BLaER1 (cell line): Measurements from ENCODE around the gene CKS1B.

Experiments
- H3K27ac ChIP-seq: shearing (Covaris generic); formaldehyde crosslinking; 2 replicates; pipeline ENCODE4 v1.8.1; 2022
- H3K27me3 ChIP-seq: shearing (Covaris generic); formaldehyde crosslinking; 2 replicates; pipeline ENCODE4 v1.8.1; 2022
- H3K36me3 ChIP-seq: shearing (Covaris generic); formaldehyde crosslinking; 2 replicates; pipeline ENCODE4 v1.8.1; 2022
- H3K4me1 ChIP-seq: shearing (Covaris generic); formaldehyde crosslinking; 2 replicates; pipeline ENCODE4 v1.8.1; 2022
- H3K4me2 ChIP-seq: shearing (Covaris generic); formaldehyde crosslinking; 2 replicates; pipeline ENCODE4 v1.8.1; 2022
- H3K4me3 ChIP-seq: shearing (Covaris generic); formaldehyde crosslinking; 2 replicates; pipeline ENCODE4 v1.8.1; 2022
- H3K9ac ChIP-seq: shearing (Covaris generic); formaldehyde crosslinking; 2 replicates; pipeline ENCODE4 v1.8.1; 2022
- H3K9me3 ChIP-seq: shearing (Covaris generic); formaldehyde crosslinking; 2 replicates; pipeline ENCODE4 v1.8.1; 2022
- H4K20me1 ChIP-seq: shearing (Covaris generic); formaldehyde crosslinking; 2 replicates; pipeline ENCODE4 v1.8.1; 2022
- Cebpa-rat ChIP-seq: shearing (Covaris generic); IDR thresholded peaks from 2 replicates; pipeline ENCODE4 v1.8.1; 2022

CKS1B gene

DNA sequence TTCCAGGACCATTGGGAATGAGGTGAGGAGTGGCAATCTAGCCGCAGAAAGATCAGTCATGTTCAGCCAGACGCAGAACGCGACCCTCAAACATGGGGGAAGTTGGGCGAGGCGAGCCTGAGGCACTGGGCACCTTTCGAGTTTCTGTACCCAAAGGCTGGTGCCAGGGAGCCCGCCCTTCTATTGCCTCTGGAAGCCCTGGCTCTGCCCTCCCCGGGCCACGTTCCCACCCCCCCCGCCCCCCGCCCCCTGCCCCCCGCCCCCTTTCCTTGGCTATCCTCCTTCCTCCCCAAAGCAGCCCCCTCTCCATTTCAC, 25.9 kb downstream of the CKS1B start:
- H3K27ac ChIP-seq, result peak overlapping the region; percentile 90
- TF ChIP-seq Cebpa-rat, result no peak
- H3K4me1 ChIP-seq, result peaks cover 49% of the 10 kb centered on the region
- H3K9me3 ChIP-seq, result no peaks in the 10 kb centered on the region
- H3K36me3 ChIP-seq, result no peaks in the 10 kb centered on the region
- peak overlapping the region; percentile 84 for H3K4me2 ChIP-seq
- H3K9ac ChIP-seq, result peak overlapping the region; percentile 86
- H4K20me1 ChIP-seq, result no peaks in the 10 kb centered on the region
- peak overlapping the region; percentile 95 for H3K4me3 ChIP-seq
- no peaks in the 10 kb centered on the region for H3K27me3 ChIP-seq

GRCh38 chr1:155000726-155001424, 26.4 kb downstream of the CKS1B start:
- Histone ChIP-seq H3K27ac (peak overlapping the region; percentile 90), H3K9ac (peak overlapping the region; percentile 86), H3K4me3 (peak overlapping the region; percentile 95), H3K27me3 (no peaks in the 10 kb centered on the region), H3K36me3 (no peaks in the 10 kb centered on the region), H3K4me1 (peaks cover 54% of the 10 kb centered on the region), H3K9me3 (no peaks in the 10 kb centered on the region), H4K20me1 (no peaks in the 10 kb centered on the region), H3K4me2 (peak overlapping the region; percentile 84)
- TF ChIP-seq Cebpa-rat, result no peak

- Histone ChIP-seq H3K9me3 (no peaks in the 10 kb centered on the region), H3K27me3 (no peaks in the 10 kb centered on the region)
- no peak for TF ChIP-seq Cebpa-rat
These were observed 26.9 kb downstream of the CKS1B start for GRCh38 chr1:155001425-155001674.

DNA sequence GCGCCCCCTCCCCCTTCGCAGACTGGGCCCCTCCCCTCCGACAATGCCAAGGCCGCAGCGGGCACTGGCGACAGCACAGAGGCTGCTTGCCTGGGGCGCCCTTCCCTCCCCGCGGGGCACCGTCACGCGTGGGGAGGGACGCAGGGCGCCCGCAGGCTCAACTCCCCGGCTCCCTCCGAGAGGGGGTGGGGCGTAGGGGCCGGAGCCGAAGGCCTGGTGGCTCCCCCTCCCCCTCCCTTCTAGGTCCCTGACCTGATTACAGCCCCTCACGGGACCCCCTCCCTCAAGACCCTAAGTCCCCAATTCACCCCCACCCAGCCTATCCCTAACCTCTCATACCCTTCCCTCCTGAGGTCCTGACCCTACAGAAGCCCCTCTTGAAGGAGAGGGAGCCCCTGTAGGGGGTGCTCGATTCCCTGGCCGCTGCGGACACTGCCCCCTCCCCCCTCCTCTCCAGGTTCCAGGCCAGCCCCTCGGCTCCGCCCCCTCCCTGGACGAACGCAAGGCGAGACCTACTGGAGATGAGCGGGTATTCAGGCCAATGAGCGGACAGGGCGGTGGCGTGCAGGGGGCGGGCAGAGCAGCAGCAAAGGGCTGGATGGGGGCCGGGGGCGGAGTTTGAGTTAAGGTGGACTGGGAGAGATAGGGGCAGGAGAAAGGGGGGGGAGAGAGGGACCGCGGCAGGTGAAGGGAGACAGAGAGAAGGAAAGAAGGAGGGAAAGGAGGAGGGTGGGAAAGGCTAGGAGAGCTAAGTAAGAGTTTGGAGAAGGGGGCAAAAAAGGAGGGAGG, 27.4 kb downstream of the CKS1B start:
- Histone ChIP-seq H4K20me1 (no peaks in the 10 kb centered on the region; the same call in 1 of the 2 replicates), H3K27ac (peak overlapping the region; percentile 90), H3K27me3 (no peaks in the 10 kb centered on the region), H3K36me3 (no peaks in the 10 kb centered on the region), H3K9ac (peak overlapping the region; percentile 86), H3K4me1 (peaks cover 54% of the 10 kb centered on the region), H3K4me2 (peak overlapping the region; percentile 84), H3K9me3 (no peaks in the 10 kb centered on the region), H3K4me3 (peak overlapping the region; percentile 95)
- no peak for TF ChIP-seq Cebpa-rat

More at GRCh38 chr1:155001425-155001674, 26.9 kb downstream of the CKS1B start:
- no peaks in the 10 kb centered on the region for H3K36me3 ChIP-seq
- peak overlapping the region; percentile 90 for H3K27ac ChIP-seq
- H3K4me2 ChIP-seq, result peak overlapping the region; percentile 84
- H4K20me1 ChIP-seq, result no peaks in the 10 kb centered on the region
- H3K4me3 ChIP-seq, result peak overlapping the region; percentile 95
- H3K4me1 ChIP-seq, result peaks cover 54% of the 10 kb centered on the region
- peak overlapping the region; percentile 86 for H3K9ac ChIP-seq

- H3K4me3 ChIP-seq, result peak within 1 kb of the TSS; percentile 95
- H3K4me2 ChIP-seq, result peak within 1 kb of the TSS; percentile 100
- H3K27ac ChIP-seq, result peak within 1 kb of the TSS; percentile 98
- H3K9me3 ChIP-seq, result no peaks in the 10 kb centered on the region
- peaks cover 8% of the 10 kb centered on the region; the same call in 1 of the 2 replicates for H4K20me1 ChIP-seq
- H3K9ac ChIP-seq, result peak within 1 kb of the TSS; percentile 95
- H3K4me1 ChIP-seq, result peaks cover 54% of the 10 kb centered on the region
- no peaks in the 10 kb centered on the region for H3K36me3 ChIP-seq
- H3K27me3 ChIP-seq, result no peaks in the 10 kb centered on the region
- no peak for TF ChIP-seq Cebpa-rat
These were observed 28.2 kb downstream of the CKS1B start, which contains the start of gene ZBTB7B for GRCh38 chr1:155002464-155003226. ZBTB7B (plus strand) TSS chr1:155002802; CDS start chr1:155014661, 11,859 bp downstream.

DNA sequence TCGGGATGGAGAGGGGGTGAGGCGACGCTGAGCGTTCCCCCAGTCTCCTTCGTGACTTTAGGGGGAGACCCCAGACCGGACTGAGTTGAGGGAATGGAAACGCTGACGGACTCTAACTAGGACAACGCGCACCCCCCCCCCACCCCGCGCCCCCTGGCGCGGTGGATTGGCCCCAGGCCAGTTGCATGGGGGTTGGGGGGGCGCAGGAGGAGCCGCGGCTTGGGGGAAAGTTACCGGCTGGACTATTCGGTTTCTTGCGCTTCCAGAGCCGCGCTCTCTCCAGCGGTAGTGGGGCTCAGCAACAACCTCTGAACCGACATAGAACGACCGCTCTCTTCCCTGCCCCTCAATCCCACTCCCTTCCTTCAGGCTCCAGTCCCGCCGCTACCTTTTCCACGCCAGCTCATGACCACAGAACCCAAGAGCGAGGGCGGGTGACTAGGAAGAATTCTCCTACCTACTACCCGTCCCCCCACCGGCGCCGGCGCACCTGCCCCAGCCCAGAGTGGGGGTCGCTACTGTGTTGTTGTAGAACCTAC, 28.8 kb downstream of the CKS1B start:
- Histone ChIP-seq H3K4me3 (peak overlapping the region; percentile 95), H3K27ac (peak overlapping the region; percentile 98), H3K4me2 (peak overlapping the region; percentile 100), H3K9ac (peak overlapping the region; percentile 95), H3K4me1 (peaks cover 54% of the 10 kb centered on the region), H4K20me1 (peaks cover 14% of the 10 kb centered on the region; the same call in 1 of the 2 replicates), H3K36me3 (no peaks in the 10 kb centered on the region), H3K9me3 (no peaks in the 10 kb centered on the region), H3K27me3 (no peaks in the 10 kb centered on the region)
- TF ChIP-seq Cebpa-rat, result no peak

GRCh38 chr1:155003766-155004351, 29.4 kb downstream of the CKS1B start:
- Histone ChIP-seq H3K27me3 (no peaks in the 10 kb centered on the region), H3K9me3 (no peaks in the 10 kb centered on the region), H3K4me2 (peak overlapping the region; percentile 100), H3K4me3 (peak overlapping the region; percentile 95), H4K20me1 (peaks cover 16% of the 10 kb centered on the region; the same call in 1 of the 2 replicates), H3K27ac (peak overlapping the region; percentile 98), H3K4me1 (peaks cover 54% of the 10 kb centered on the region), H3K9ac (peak overlapping the region; percentile 95), H3K36me3 (no peaks in the 10 kb centered on the region)
- TF ChIP-seq Cebpa-rat, result no peak

GRCh38 chr1:155004352-155005075, 30.0 kb downstream of the CKS1B start:
- Histone ChIP-seq H3K27ac (peak overlapping the region; percentile 98), H3K9ac (peak overlapping the region; percentile 95), H3K4me1 (peaks cover 58% of the 10 kb centered on the region)

More at GRCh38 chr1:155004352-155005075, 30.0 kb downstream of the CKS1B start:
- Histone ChIP-seq H4K20me1 (peaks cover 16% of the 10 kb centered on the region; the same call in 1 of the 2 replicates), H3K36me3 (no peaks in the 10 kb centered on the region), H3K4me3 (peak overlapping the region; percentile 95), H3K9me3 (no peaks in the 10 kb centered on the region), H3K27me3 (no peaks in the 10 kb centered on the region), H3K4me2 (peak overlapping the region; percentile 100)
- TF ChIP-seq Cebpa-rat, result no peak
